HTR-8/SVneo (cell line): ENCODE results near the gene AOPEP.

Experiments
- DNase-seq: peaks from one replicate; pipeline ENCODE4 v3.0.0; 2011; ENCODE audit warnings: low spot score, mixed read lengths; ENCODE audit not compliant: insufficient read length
- FAIRE-seq: peaks from 2 replicates; lab custom pipeline; 2011; peaks lifted over from hg19 to GRCh38; lab: Jason Lieb, UNC

The AOPEP gene

GRCh38 chr9:95080961-95081647 lies 354.6 kb downstream of the AOPEP start:
- DNase-seq (no peak), FAIRE-seq (no peak)

- FAIRE-seq (no peak), DNase-seq (no peak)
Measured at GRCh38 chr9:95081998-95082397, 355.5 kb downstream of the AOPEP start.

- FAIRE-seq (no peak), DNase-seq (no peak)
Measured at GRCh38 chr9:95082401-95083084, 356.0 kb downstream of the AOPEP start.

GRCh38 chr9:95083086-95083768 lies 356.7 kb downstream of the AOPEP start:
- DNase-seq (no peak), FAIRE-seq (peak; percentile 86)

- no peak for FAIRE-seq
Measured at GRCh38 chr9:95084254-95084934, 357.9 kb downstream of the AOPEP start.

GRCh38 chr9:95085036-95085770 lies 358.7 kb downstream of the AOPEP start:
- FAIRE-seq (no peak), DNase-seq (no peak)

More at GRCh38 chr9:95084254-95084934, 357.9 kb downstream of the AOPEP start:
- no peak for DNase-seq

- no peak for DNase-seq
- FAIRE-seq = no peak
Measured at GRCh38 chr9:95085861-95086563, 359.5 kb downstream of the AOPEP start.

GRCh38 chr9:95086564-95086955 lies 360.1 kb downstream of the AOPEP start:
- FAIRE-seq (no peak), DNase-seq (no peak)

GRCh38 chr9:95087659-95088242 lies 361.3 kb downstream of the AOPEP start:
- DNase-seq (no peak), FAIRE-seq (no peak)

GRCh38 chr9:95088421-95089161 lies 362.1 kb downstream of the AOPEP start:
- no peak for FAIRE-seq

GRCh38 chr9:95089257-95090022 lies 362.9 kb downstream of the AOPEP start:
- FAIRE-seq (no peak), DNase-seq (no peak)

More at GRCh38 chr9:95088421-95089161, 362.1 kb downstream of the AOPEP start:
- no peak for DNase-seq

- no peak for DNase-seq
- no peak for FAIRE-seq
Measured at GRCh38 chr9:95090023-95090791, 363.7 kb downstream of the AOPEP start.

- FAIRE-seq = no peak
Measured at GRCh38 chr9:95090871-95091577, 364.5 kb downstream of the AOPEP start.

GRCh38 chr9:95091601-95092261 lies 365.2 kb downstream of the AOPEP start:
- no peak for DNase-seq
- no peak for FAIRE-seq

More at GRCh38 chr9:95090871-95091577, 364.5 kb downstream of the AOPEP start:
- DNase-seq = no peak

GRCh38 chr9:95092262-95093072 lies 366.0 kb downstream of the AOPEP start:
- FAIRE-seq (no peak), DNase-seq (peak; percentile 25)
